Bladder microvascular endothelial cell (primary cell): Measurements from ENCODE around the gene ARMCX2. TPM values are rescaled to one million over a fixed set of nuclear protein-coding genes. Genes with fewer than 3 reads are reported as not detected.

Experiments used
- total RNA-seq: library from RNA; depleted of rRNA; stranded (reverse); fragments of >200 nt; gene quantifications from 2 replicates; pipeline ENCODE4 v1.2.3, GENCODE V29; 2014

ARMCX2 gene
- total RNA-seq = 12.1 and 66.4 TPM in 2 replicates

DNA sequence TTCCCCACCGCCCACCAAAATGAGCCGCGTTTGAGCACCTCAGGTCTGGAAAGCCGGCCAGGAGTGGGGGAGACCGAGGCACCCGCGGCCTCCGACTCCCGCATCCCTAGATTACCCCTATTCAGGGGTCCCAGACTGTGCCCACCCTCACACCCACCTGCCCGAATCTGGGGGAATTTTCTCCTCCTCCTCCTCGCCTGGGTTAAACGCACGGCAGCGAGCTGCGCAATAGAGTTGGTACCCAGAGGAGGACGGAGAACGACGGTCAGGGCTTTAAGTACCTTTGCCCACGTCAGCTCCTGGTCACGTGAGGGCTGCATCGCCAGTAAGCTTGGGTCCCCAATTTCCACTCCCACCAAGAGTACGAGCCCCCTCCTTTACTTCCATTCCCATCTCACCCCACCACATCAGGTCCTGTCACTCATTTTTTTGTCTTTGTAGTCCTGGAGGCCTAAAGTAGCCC is at the start of gene ARMCX2:
ARMCX2 (minus strand) TSS at position 250 of the 463 bp plus-strand sequence. CDS start 2,262 bp downstream, outside the sequence.

GRCh38 chrX:101617211-101618191 is 42.1 kb downstream of the ARMCX2 start, which contains the start of gene ARMCX6:
TSS of gene ARMCX6 (minus strand) at chrX:101618000. CDS start at chrX:101616620, 1,380 bp downstream.

Other genes with a start within 250 kb of the ARMCX2 start
- gene ARMCX4, start 174.4 kb downstream of the ARMCX2 start, total RNA-seq = 2.6 and 9.9 TPM in 2 replicates
- gene ARMCX1, start 109.3 kb downstream of the ARMCX2 start, total RNA-seq = 27.8 and 37.9 TPM in 2 replicates
- gene ARMCX6, start 41.9 kb downstream of the ARMCX2 start, total RNA-seq = 27.0 and 42.2 TPM in 2 replicates
- gene ARMCX3, start 36.7 kb downstream of the ARMCX2 start, total RNA-seq = 31.6 and 82.6 TPM in 2 replicates